NCI-H1105 (cell line): ENCODE data around the gene LSM5.
A peak's percentile ranks its signal among the peaks of the same experiment; 100 is the strongest.

Experiments
- DNase-seq: peaks from one replicate; lab custom pipeline; 2025; lab: John Stamatoyannopoulos, UW

The LSM5 gene

DNA sequence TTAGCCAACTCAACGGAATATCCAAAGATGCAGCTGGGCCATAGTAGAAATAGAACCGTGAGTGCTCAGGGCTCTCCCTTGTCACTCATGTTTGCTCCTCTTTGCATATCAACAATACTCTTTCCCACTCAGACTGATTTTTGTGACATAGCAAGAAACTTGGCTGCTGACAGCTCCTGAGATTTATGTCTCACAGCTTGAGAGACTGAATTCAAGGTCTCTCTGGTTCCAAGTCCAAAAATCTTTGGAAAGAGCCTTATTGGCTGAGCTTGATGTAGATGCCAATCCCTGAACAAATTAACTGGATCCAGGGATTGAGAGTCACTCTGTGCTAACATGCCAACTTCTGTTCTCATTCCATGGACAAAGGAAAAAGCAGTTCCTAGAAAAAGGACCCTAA lies 30.4 kb downstream of the LSM5 start:
- DNase-seq, result no peak

GRCh38 chr7:32458025-32458424 lies 32.2 kb downstream of the LSM5 start:
- DNase-seq, result no peak

- DNase-seq, result peak; percentile 78
Observed at GRCh38 chr7:32453341-32454011, 36.7 kb downstream of the LSM5 start.

DNA sequence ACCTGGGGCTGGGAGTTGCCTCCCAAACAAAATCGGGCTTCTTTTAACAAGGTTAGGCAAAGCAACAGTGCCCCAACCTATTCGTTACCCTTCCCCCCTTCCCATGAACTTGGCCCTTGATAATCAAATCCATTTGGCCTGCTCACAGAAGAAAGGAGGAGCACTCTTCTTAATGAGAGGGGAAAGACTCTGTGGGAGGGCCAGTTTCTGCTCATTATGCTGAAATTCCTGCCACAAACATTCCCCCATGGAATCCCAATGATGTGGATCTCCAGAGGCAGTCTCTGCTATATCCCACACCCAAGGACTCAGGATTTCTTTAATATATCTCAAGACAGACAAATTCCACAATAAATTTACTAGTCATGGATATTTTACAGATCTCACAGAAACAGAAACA lies 43.0 kb downstream of the LSM5 start:
- DNase-seq, result no peak

DNA sequence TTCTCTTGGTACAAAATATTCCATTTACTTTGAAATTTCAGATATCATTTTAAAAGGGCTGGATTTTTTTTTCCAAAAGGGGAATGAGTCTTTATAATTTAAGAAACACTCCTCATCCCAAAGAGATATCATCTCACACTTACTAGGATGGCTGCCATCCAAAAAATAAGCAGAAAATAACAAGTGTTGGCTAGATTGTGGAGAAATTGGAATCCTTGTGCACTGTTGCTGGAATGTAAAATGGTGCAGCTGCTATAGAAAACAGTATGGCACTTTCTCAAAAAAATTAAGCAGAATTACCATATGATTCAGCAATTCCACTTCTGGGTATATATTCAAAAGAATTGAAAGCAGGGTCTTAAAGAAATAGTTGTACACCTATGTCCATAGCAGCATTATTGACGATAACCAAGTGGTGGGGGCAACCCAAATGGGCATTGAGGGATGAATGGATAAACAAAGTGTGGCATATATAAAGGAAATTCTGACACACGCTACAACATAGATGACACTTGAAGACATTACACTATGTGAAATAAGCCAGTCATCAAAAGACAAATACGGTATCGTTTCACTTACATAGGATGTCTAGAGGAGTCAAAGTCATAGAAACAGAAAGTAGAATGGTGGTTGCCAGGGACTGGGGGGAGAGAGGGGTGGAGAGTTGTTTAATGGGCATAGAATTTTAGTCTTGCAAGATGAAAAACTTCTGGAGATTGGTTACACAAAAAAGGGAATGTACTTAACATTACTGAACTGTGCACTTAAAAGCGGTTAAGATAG lies 53.8 kb downstream of the LSM5 start:
- no peak for DNase-seq
